HepG2 (cell line): Measurements from ENCODE around the gene HEPACAM. TPM values are rescaled to one million over a fixed set of nuclear protein-coding genes. Genes with fewer than 3 reads are reported as not detected.

Experiments used
- HNF1B ChIP-seq: sonication (generic); formaldehyde crosslinking; IDR thresholded peaks from 2 replicates; pipeline ENCODE4 v1.5.1; 2020; ENCODE audit warnings: mild to moderate bottlenecking, moderate library complexity, missing genetic modification reagents
- PBX3 ChIP-seq: sonication (generic); formaldehyde crosslinking; IDR thresholded peaks from 2 replicates; pipeline ENCODE4 v1.8.1; 2023; ENCODE audit warnings: missing genetic modification reagents, inconsistent platforms, borderline replicate concordance
- PHF20 ChIP-seq: sonication (generic); formaldehyde crosslinking; IDR thresholded peaks from 2 replicates; pipeline ENCODE4 v1.5.0; 2020; ENCODE audit warnings: mild to moderate bottlenecking, missing genetic modification reagents
- RBFOX2 ChIP-seq: fragments of 200-400 bp; formaldehyde crosslinking; IDR thresholded peaks from 2 replicates; pipeline ENCODE4 v1.6.1; 2017; ENCODE audit warnings: low read depth, mild to moderate bottlenecking, low read length
- RCOR2 ChIP-seq: IDR thresholded peaks from 2 replicates; pipeline ENCODE4 v1.6.1; 2016; ENCODE audit warnings: missing biosample characterization, missing genetic modification reagents
- SOX6 ChIP-seq, 2 experiments: fragments of 450-650 bp in 1 of 2; sonication (generic) in 1 of 2; formaldehyde crosslinking in 1 of 2; IDR thresholded peaks; 2 replicates each; pipeline versions ENCODE4 v1.4.0 to v1.6.1; 2017 to 2020; ENCODE audit warnings: antibody characterized with exemption in 1 of 2, mild to moderate bottlenecking in 1 of 2, missing genetic modification reagents in 1 of 2
- TFAP4 ChIP-seq: sonication (generic); IDR thresholded peaks from 2 replicates; pipeline ENCODE4 v1.6.1; 2016; ENCODE audit warnings: low read depth, borderline replicate concordance
- TSC22D2 ChIP-seq: sonication (generic); formaldehyde crosslinking; IDR thresholded peaks from 2 replicates; pipeline ENCODE4 v1.5.1; 2020; ENCODE audit warnings: missing genetic modification reagents, mild to moderate bottlenecking, borderline replicate concordance
- XBP1 ChIP-seq: sonication (generic); formaldehyde crosslinking; IDR thresholded peaks from 2 replicates; pipeline ENCODE4 v1.5.0; 2020; ENCODE audit warnings: missing genetic modification reagents
- ZBTB3 ChIP-seq: sonication (generic); formaldehyde crosslinking; IDR thresholded peaks from 2 replicates; pipeline ENCODE4 v1.4.0; 2020; ENCODE audit warnings: low read depth, mild to moderate bottlenecking, moderate library complexity, missing genetic modification reagents, borderline replicate concordance
- ZNF12 ChIP-seq: sonication (generic); formaldehyde crosslinking; IDR thresholded peaks from 2 replicates; pipeline ENCODE4 v1.5.0; 2020; ENCODE audit warnings: missing genetic modification reagents
- ZNF30 ChIP-seq: sonication (generic); formaldehyde crosslinking; IDR thresholded peaks from 2 replicates; pipeline ENCODE4 v1.5.0; 2020; ENCODE audit warnings: mild to moderate bottlenecking, missing genetic modification reagents
- ZNF44 ChIP-seq: sonication (generic); formaldehyde crosslinking; IDR thresholded peaks from 2 replicates; pipeline ENCODE4 v1.5.1; 2020; ENCODE audit warnings: mild to moderate bottlenecking, missing genetic modification reagents
- ZNF646 ChIP-seq: sonication (generic); formaldehyde crosslinking; IDR thresholded peaks from 2 replicates; pipeline ENCODE4 v1.9.0; 2021; ENCODE audit warnings: mild to moderate bottlenecking, missing genetic modification reagents
- ZNF691 ChIP-seq: sonication (generic); formaldehyde crosslinking; IDR thresholded peaks from 2 replicates; pipeline ENCODE4 v1.4.0; 2020; ENCODE audit warnings: missing genetic modification reagents, low read depth, mild to moderate bottlenecking, borderline replicate concordance
- ZSCAN22 ChIP-seq: sonication (generic); formaldehyde crosslinking; IDR thresholded peaks from 2 replicates; pipeline ENCODE4 v1.4.0; 2020; ENCODE audit warnings: mild to moderate bottlenecking, missing genetic modification reagents
- polyA plus RNA-seq, 8 experiments: library from polyadenylated mRNA; depleted of rRNA in 3 of 8; stranded (reverse) in 7 of 8; unstranded in 1 of 8; fragments of >200 nt; fragmentation: Illumina TruSeq in 4 of 8; extraction: Trizol in 4 of 8; gene quantifications; 2 replicates each; pipeline versions ENCODE4 v1.2.1 to v1.2.3, GENCODE V29; 2011 to 2016; ENCODE audit warnings: low read depth in 4 of 8, missing spikeins in 1 of 8, mixed read lengths in 1 of 8; ENCODE audit not compliant: insufficient read depth in 1 of 8
- total RNA-seq, 5 experiments: library from RNA; depleted of rRNA; stranded (reverse); fragments of >200 nt; fragmentation: Illumina TruSeq; extraction: Trizol; gene quantifications; 2 replicates each; pipeline ENCODE4 v1.2.3, GENCODE V29; 2016; ENCODE audit warnings: low read depth in 1 of 5

Gene HEPACAM
- total and polyA plus RNA-seq, 2 of the 13 experiments (the other 11 are each of a cell fraction or from before 2014, with no cell fraction given), result 66.9 to 121 TPM

- no peak for TF ChIP-seq ZNF646 (CRISPR knock-in tag)
- no peak for TF ChIP-seq XBP1
- TF ChIP-seq ZNF12 (CRISPR knock-in tag), result no peak
- TF ChIP-seq SOX6 (IDR thresholded peaks at IDR 0.05), result no peak
- no peak for TF ChIP-seq SOX6 (CRISPR knock-in tag; IDR thresholded peaks at IDR 0.05)
- TF ChIP-seq RCOR2 (CRISPR knock-in tag), result no peak
- TF ChIP-seq PHF20 (CRISPR knock-in tag), result no peak
- no peak for TF ChIP-seq TFAP4
- peak; percentile 37; the same call in 1 of the 2 replicates for TF ChIP-seq TSC22D2 (CRISPR knock-in tag)
- TF ChIP-seq RBFOX2, result peak; percentile 65
- TF ChIP-seq ZNF44, result 0 out of 2 replicates have a peak, but pooled peaks have one; percentile 37
- TF ChIP-seq HNF1B, result 0 out of 2 replicates have a peak, but pooled peaks have one; percentile 37
- TF ChIP-seq ZBTB3 (CRISPR knock-in tag), result 0 out of 2 replicates have a peak, but pooled peaks have one; percentile 32
- no peak for TF ChIP-seq ZNF30 (CRISPR knock-in tag)
- no peak for TF ChIP-seq PBX3 (CRISPR knock-in tag)
- TF ChIP-seq ZSCAN22, result no peak
- TF ChIP-seq ZNF691, result peak; percentile 78; the same call in 1 of the 2 replicates
These were observed at the start of gene HEPACAM (continued) for GRCh38 chr11:124935548-124936514.
